ENCODE results near the gene WDR82.

DNA sequence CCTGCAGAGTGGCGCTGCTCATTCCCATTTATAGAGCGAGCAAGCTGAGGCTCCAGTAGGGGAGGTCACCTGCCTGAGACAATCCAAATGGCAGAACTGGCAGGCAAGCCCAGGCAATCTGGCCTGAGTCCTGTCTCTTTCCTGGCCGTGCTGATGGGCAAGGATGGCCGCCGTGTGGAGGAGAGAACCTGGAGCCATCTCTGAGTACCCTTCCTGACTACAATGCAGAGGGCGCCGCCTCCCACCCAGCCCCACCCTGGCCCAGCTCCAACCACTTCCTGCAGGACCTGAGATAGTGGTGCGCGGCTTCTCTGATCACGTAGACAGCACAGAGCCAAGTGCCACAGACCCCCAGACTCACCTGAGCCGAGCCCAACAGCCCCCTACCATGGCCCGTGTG lies 60.0 kb downstream of the WDR82 start:
- TF ChIP-seq, protein P1, sequence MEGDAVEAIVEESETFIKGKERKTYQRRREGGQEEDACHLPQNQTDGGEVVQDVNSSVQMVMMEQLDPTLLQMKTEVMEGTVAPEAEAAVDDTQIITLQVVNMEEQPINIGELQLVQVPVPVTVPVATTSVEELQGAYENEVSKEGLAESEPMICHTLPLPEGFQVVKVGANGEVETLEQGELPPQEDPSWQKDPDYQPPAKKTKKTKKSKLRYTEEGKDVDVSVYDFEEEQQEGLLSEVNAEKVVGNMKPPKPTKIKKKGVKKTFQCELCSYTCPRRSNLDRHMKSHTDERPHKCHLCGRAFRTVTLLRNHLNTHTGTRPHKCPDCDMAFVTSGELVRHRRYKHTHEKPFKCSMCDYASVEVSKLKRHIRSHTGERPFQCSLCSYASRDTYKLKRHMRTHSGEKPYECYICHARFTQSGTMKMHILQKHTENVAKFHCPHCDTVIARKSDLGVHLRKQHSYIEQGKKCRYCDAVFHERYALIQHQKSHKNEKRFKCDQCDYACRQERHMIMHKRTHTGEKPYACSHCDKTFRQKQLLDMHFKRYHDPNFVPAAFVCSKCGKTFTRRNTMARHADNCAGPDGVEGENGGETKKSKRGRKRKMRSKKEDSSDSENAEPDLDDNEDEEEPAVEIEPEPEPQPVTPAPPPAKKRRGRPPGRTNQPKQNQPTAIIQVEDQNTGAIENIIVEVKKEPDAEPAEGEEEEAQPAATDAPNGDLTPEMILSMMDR (conservative IDR thresholded peaks at IDR 0.05; ENCODE audit: low read length): no peak
- TF ChIP-seq EZH2phosphoT487 (IDR thresholded peaks at IDR 0.05; ENCODE audit: borderline replicate concordance): no peak
